ENCODE data around the gene ZNF700.
"Not testable (repeated sequence)": the region's sequence is repeated elsewhere in the genome, so short reads cannot be mapped to it uniquely, and the experiment has no call there.

ZNF700 gene

GRCh38 chr19:11941361-11941887 is 16.5 kb downstream of the ZNF700 start:
- not testable (repeated sequence) for DNase-seq

- no peak for DNase-seq
Observed at GRCh38 chr19:11942008-11942842, 17.3 kb downstream of the ZNF700 start.

- no peak for DNase-seq
Observed at GRCh38 chr19:11942843-11943108, 17.9 kb downstream of the ZNF700 start.

GRCh38 chr19:11944656-11945055 is 19.7 kb downstream of the ZNF700 start:
- no peak for DNase-seq

- no peak for DNase-seq
Observed at GRCh38 chr19:11948646-11949045, 23.7 kb downstream of the ZNF700 start.

GRCh38 chr19:11949201-11949600 is 24.3 kb downstream of the ZNF700 start:
- no peak for DNase-seq

- DNase-seq, result not testable (repeated sequence)
Observed at GRCh38 chr19:11949614-11950080, 24.7 kb downstream of the ZNF700 start.

GRCh38 chr19:11950312-11950711 is 25.4 kb downstream of the ZNF700 start:
- DNase-seq, result no peak

GRCh38 chr19:11963566-11964355 is 38.9 kb downstream of the ZNF700 start:
- peak; percentile 3 for DNase-seq

GRCh38 chr19:11964496-11964857 is 39.6 kb downstream of the ZNF700 start:
- DNase-seq, result no peak

GRCh38 chr19:11964858-11965645 is 40.1 kb downstream of the ZNF700 start, which contains the start of gene ZNF763:
Gene ZNF763 (plus strand): TSS chr19:11965040. CDS start chr19:11965209, 169 bp downstream.
- no peak for DNase-seq

- no peak for DNase-seq
Observed at GRCh38 chr19:11970174-11970573, 45.3 kb downstream of the ZNF700 start.

- no peak for DNase-seq
Observed at GRCh38 chr19:11971041-11971440, 46.1 kb downstream of the ZNF700 start.

GRCh38 chr19:11973019-11973810 is 48.3 kb downstream of the ZNF700 start:
- no peak for DNase-seq

- no peak for DNase-seq
Observed at GRCh38 chr19:11978492-11979100, 53.7 kb downstream of the ZNF700 start.

- no peak for DNase-seq
Observed at GRCh38 chr19:11979527-11979926, 54.6 kb downstream of the ZNF700 start.

GRCh38 chr19:11982526-11982925 is 57.6 kb downstream of the ZNF700 start:
- DNase-seq, result no peak

GRCh38 chr19:11984986-11985385 is 60.1 kb downstream of the ZNF700 start:
- DNase-seq, result no peak

GRCh38 chr19:11986754-11987153 is 61.8 kb downstream of the ZNF700 start:
- DNase-seq, result no peak

- no peak for DNase-seq
Observed at GRCh38 chr19:11987405-11988281, 62.7 kb downstream of the ZNF700 start.

- no peak for DNase-seq
Observed at GRCh38 chr19:11989112-11989456, 64.2 kb downstream of the ZNF700 start.

Data from NCI-H1436 (cell line).